ENCODE measurements around the gene COL5A1. TPM values are rescaled to one million over a fixed set of nuclear protein-coding genes. Genes with fewer than 3 reads are reported as not detected.

The COL5A1 gene
- total RNA-seq, 2 experiments from 2014 or later: 0.23 to 0.24 TPM

GRCh38 chr9:134690301-134690751 is 48.7 kb downstream of the COL5A1 start:
- no peaks in the 10 kb centered on the region for H3K9me3 Mint-ChIP-seq
- H3K4me1 Mint-ChIP-seq: peaks cover 3% of the 10 kb centered on the region
- H3K4me3 Mint-ChIP-seq: no peak overlapping the region
- no peaks in the 10 kb centered on the region for H3K36me3 Mint-ChIP-seq
- no peaks in the 10 kb centered on the region for H3K27me3 Mint-ChIP-seq
- DNase-seq: no peak
- no peak overlapping the region for H3K27ac Mint-ChIP-seq

DNA sequence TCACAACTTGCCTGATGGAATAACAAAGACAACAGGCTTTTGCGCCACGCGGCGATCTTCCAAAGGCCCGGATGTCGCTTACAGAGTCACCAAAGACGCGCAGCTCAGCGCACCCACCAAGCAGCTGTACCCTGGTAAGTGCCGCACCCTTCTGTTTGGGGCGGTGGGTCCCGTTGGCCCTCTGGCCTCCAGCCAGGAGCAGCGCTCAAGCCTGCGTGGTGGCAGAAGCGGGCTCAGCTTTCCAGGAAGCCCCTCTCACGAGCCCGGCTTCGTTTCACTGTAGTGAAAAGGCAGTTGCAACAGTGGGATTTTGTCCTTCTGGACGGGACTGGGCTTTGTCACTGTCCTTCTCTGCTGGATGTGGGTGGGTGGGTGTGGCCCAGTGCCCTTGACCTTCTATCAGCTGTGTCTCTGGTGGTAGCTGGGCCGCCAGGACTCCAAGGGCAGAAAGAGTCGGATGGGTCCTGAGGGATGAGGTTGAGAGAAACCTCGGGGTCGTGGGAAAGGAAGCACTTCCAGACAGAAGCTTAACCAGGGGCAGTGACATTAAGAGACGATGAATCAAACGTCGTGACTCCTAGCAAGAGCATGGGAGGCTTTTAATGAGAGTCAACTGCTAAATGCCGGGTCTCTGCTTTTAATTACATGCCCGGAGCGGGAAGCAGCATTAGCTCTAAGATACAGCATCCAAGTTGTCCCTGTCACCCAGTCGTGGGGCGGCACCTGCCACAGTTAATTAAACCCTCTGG is 49.5 kb downstream of the COL5A1 start:
- no peaks in the 10 kb centered on the region for H3K36me3 Mint-ChIP-seq
- H3K27me3 Mint-ChIP-seq: no peaks in the 10 kb centered on the region
- H3K4me1 Mint-ChIP-seq: peaks cover 3% of the 10 kb centered on the region
- H3K27ac Mint-ChIP-seq: no peak overlapping the region
- H3K9me3 Mint-ChIP-seq: no peaks in the 10 kb centered on the region
- DNase-seq: no peak
- no peak overlapping the region for H3K4me3 Mint-ChIP-seq

DNA sequence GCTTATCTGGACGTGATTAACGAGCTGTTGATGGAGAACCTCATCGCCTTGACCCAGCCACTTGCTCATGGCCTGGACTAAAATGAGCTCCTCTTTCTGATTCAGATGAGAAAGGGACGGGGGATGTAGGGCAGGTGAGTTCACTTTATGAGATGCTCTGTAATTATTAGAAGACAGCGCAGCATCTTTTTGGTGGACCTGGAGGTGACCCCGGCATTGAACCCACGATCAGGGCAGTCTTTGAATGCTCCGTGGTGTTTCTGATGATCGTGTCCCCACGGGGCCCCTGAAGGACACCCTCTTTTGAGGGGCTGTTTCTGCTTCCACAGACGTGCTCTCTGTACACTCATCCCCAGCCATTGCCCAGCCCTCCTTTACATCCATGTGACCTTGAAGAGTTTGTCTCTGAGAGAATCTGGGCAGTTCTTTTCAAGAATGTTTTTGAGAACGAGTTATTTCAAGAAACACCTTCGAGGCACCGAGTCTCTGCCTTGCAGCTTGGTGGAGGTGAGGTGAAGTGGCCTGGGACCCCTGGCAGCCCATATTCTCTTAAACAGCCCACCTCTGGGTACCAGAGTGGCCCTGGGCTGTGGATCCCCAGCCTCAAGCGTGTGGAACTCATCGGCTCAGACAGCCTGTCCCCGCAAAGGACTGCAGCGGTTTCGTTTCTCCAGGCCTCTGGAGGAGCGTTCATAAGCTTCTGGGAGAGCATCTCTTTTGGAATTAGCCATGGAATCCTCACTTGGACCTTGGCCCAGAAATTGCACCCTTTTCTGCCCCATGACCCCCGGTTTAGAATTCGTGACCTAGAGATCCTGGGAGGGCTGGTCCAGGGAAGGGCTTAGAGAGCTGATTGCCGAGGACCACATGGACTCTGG is 50.3 kb downstream of the COL5A1 start:
- H3K4me3 Mint-ChIP-seq: no peak overlapping the region
- H3K27me3 Mint-ChIP-seq: no peaks in the 10 kb centered on the region

DNA sequence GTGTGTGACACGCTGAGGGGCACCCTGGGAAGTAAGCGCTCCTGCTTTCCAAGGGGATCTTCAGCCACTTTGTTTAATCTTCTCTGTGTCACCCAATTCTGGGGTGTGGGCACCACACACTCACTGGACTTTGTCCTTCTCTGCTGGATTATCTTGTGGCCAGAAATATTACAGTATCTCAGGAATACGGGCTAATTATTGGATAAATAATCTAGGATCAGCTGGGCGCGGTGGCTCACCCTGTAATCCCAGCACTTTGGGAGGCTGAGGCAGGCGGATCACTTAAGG is 50.9 kb downstream of the COL5A1 start:
- Mint-ChIP-seq H3K27me3 (no peaks in the 10 kb centered on the region), H3K27ac (no peak overlapping the region), H3K9me3 (no peaks in the 10 kb centered on the region), H3K4me1 (peaks cover 3% of the 10 kb centered on the region), H3K4me3 (no peak overlapping the region), H3K36me3 (no peaks in the 10 kb centered on the region)
- no peak for DNase-seq

More for the DNA sequence above, 50.3 kb downstream of the COL5A1 start:
- no peaks in the 10 kb centered on the region for H3K9me3 Mint-ChIP-seq
- no peak overlapping the region for H3K27ac Mint-ChIP-seq
- H3K36me3 Mint-ChIP-seq: no peaks in the 10 kb centered on the region
- peaks cover 3% of the 10 kb centered on the region for H3K4me1 Mint-ChIP-seq
- no peak for DNase-seq

DNA sequence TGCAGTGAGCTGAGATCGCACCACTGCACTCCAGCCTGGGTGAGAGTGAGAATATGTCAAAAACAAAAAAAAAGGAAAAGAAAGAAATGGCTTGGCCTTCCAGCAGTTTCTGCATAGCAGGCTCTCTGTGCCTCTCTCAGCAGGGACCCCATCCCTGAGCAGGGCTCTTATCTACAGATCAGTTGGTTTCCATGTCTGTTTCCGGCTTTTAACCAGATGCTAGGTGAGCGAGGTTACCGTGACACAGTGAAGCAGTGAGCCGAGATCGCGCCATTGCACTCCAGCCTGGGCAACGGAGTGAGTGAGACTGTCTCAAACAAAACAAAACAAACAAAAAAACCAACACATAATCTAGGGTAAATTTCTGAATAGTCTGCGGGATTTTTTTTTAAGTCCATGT is 51.4 kb downstream of the COL5A1 start:
- Mint-ChIP-seq H3K27me3 (no peaks in the 10 kb centered on the region), H3K27ac (no peak overlapping the region), H3K4me1 (peaks cover 3% of the 10 kb centered on the region), H3K9me3 (no peaks in the 10 kb centered on the region), H3K4me3 (no peak overlapping the region), H3K36me3 (no peaks in the 10 kb centered on the region)
- no peak for DNase-seq

DNA sequence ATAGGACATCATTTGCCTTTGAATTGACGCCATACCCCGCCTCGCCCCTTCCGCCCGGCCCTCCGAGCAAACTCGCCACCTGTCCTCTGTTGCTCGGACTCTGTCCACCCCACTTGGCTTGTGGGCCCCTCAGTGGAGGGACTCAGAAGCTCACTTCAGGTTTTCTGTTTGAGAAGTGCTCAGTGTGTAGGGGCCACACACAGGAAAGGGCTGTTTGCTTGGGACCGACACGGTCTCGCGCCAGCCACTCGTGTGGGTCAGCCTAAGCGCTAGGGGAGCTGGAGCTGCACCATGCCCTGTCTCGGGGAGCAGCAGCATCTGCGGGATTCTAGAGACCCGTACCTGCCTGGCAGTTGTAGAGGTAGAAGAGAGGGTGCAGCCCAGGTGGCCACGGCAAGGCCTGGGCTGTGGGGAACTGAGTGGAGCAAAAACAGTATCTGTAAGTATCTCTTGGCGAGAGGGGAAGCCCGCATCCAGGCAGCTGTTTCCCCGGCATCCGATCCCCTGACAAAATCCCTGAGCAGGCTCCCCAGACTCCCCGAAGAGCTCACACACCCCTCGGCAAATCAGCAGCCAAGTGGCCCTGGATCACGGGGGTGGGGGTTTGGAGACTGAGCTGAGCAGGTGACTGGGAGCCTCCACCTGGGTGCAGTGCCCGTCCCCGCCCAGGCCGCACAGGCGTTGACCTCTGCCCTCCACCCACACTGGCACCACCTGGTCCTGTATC is 52.2 kb downstream of the COL5A1 start:
- no peaks in the 10 kb centered on the region for H3K9me3 Mint-ChIP-seq
- no peak overlapping the region for H3K27ac Mint-ChIP-seq
- H3K36me3 Mint-ChIP-seq: no peaks in the 10 kb centered on the region
- no peak for DNase-seq
- peaks cover 3% of the 10 kb centered on the region for H3K4me1 Mint-ChIP-seq
- H3K4me3 Mint-ChIP-seq: no peak overlapping the region
- no peaks in the 10 kb centered on the region for H3K27me3 Mint-ChIP-seq

DNA sequence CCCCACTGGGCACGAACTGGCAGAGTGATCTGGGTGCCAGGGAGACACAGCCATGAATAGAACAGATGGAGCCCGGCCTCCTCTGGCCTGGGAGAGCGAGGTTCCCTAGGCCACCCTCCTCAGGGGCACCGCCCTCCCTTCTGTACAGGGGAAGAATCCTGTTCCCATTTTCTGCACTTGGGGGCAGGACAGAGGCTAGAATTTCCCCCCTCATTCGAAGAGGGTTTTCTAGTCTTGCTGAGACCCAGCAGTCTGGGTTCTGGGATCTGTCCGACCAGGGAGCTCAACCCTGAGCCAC is 52.7 kb downstream of the COL5A1 start:
- no peak for DNase-seq
- H3K4me1 Mint-ChIP-seq: peaks cover 3% of the 10 kb centered on the region
- H3K27ac Mint-ChIP-seq: no peak overlapping the region
- no peaks in the 10 kb centered on the region for H3K9me3 Mint-ChIP-seq
- no peaks in the 10 kb centered on the region for H3K27me3 Mint-ChIP-seq
- H3K4me3 Mint-ChIP-seq: no peak overlapping the region
- no peaks in the 10 kb centered on the region for H3K36me3 Mint-ChIP-seq

DNA sequence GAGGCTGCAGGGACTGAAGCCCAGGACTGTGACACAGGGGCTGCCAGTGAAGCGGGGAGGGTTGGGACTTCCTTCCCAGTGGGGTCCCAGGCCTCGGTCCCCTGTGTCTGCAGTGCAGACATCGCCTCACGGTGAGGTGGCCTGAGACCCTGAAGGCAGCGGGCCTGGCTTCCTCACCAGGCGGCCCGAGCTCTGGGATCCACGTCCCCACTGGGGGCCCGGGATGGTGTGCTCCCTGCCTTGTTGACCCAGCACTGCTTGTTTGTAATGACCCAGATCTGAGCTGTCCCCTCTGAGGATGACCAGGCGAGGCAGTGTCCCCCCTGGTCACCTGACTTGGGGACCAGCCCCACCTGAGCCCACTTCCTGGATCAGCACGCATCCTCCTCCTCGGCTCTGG is 53.1 kb downstream of the COL5A1 start:
- Mint-ChIP-seq H3K9me3 (no peaks in the 10 kb centered on the region), H3K27me3 (no peaks in the 10 kb centered on the region)

GRCh38 chr9:134695144-134695543 is 53.5 kb downstream of the COL5A1 start:
- no peaks in the 10 kb centered on the region for H3K27me3 Mint-ChIP-seq
- H3K27ac Mint-ChIP-seq: no peak overlapping the region
- H3K4me3 Mint-ChIP-seq: no peak overlapping the region
- DNase-seq: no peak
- peaks cover 3% of the 10 kb centered on the region for H3K4me1 Mint-ChIP-seq
- no peaks in the 10 kb centered on the region for H3K36me3 Mint-ChIP-seq
- H3K9me3 Mint-ChIP-seq: no peaks in the 10 kb centered on the region

More for the DNA sequence above, 53.1 kb downstream of the COL5A1 start:
- no peak overlapping the region for H3K27ac Mint-ChIP-seq
- H3K4me3 Mint-ChIP-seq: no peak overlapping the region
- no peak for DNase-seq
- H3K4me1 Mint-ChIP-seq: peaks cover 3% of the 10 kb centered on the region
- no peaks in the 10 kb centered on the region for H3K36me3 Mint-ChIP-seq

DNA sequence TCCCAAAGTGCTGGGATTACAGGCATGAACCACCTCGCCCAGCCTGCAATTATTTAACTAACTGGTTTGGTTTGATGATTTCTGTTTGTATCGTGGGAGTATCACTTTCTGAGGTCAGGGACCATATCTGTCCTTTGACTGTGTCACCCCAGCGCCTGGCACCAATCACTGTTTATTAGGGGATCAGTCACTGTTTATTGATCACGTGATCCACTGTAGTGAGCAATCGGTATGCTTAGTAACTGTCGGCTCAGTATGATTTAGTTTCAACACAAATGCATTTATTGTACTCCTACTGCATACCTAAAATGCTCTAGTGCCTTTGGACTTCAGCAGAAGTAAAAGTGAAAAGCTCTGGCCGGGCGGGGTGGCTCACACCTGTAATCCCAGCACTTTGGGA is 54.8 kb downstream of the COL5A1 start:
- H3K27ac Mint-ChIP-seq: no peak overlapping the region
- peaks cover 3% of the 10 kb centered on the region for H3K4me1 Mint-ChIP-seq
- no peaks in the 10 kb centered on the region for H3K9me3 Mint-ChIP-seq
- no peak for DNase-seq
- H3K4me3 Mint-ChIP-seq: no peak overlapping the region
- no peaks in the 10 kb centered on the region for H3K36me3 Mint-ChIP-seq
- H3K27me3 Mint-ChIP-seq: no peaks in the 10 kb centered on the region

DNA sequence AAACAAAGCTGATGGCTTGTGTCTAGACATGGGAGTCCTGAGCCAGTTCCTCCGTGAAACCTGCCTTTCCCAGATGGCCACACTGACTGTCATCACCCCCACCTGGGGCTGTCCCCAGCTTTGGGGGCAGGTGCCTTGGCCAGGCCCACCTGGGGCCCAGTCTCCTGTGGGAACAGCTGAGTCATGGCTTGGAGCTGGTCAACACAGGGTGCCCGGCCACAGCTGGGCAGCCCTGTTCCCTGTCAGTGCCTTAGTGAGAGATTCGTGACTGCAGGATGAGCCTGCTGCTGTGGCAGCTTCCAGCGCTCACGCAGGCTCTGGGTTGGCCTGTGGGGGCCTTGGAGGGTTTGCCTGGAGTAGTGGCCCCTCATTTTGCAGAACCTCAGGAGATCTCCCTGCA is 56.5 kb downstream of the COL5A1 start:
- no peaks in the 10 kb centered on the region for H3K36me3 Mint-ChIP-seq
- H3K27me3 Mint-ChIP-seq: no peaks in the 10 kb centered on the region
- no peak overlapping the region for H3K4me3 Mint-ChIP-seq
- H3K27ac Mint-ChIP-seq: no peak overlapping the region
- DNase-seq: no peak
- H3K9me3 Mint-ChIP-seq: no peaks in the 10 kb centered on the region
- peaks cover under 1% of the 10 kb centered on the region for H3K4me1 Mint-ChIP-seq

GRCh38 chr9:134698587-134699342 is 57.2 kb downstream of the COL5A1 start:
- peak; percentile 59 for DNase-seq
- H3K4me1 Mint-ChIP-seq: no peaks in the 10 kb centered on the region
- no peak overlapping the region for H3K4me3 Mint-ChIP-seq
- H3K27ac Mint-ChIP-seq: no peak overlapping the region
- no peaks in the 10 kb centered on the region for H3K27me3 Mint-ChIP-seq
- no peaks in the 10 kb centered on the region for H3K9me3 Mint-ChIP-seq
- H3K36me3 Mint-ChIP-seq: no peaks in the 10 kb centered on the region

GRCh38 chr9:134699343-134699740 is 57.7 kb downstream of the COL5A1 start:
- H3K9me3 Mint-ChIP-seq: no peaks in the 10 kb centered on the region

GRCh38 chr9:134700636-134701350 is 59.2 kb downstream of the COL5A1 start:
- H3K9me3 Mint-ChIP-seq: no peaks in the 10 kb centered on the region
- no peaks in the 10 kb centered on the region for H3K27me3 Mint-ChIP-seq
- H3K27ac Mint-ChIP-seq: no peak overlapping the region
- no peak for DNase-seq
- no peaks in the 10 kb centered on the region for H3K4me1 Mint-ChIP-seq
- no peak overlapping the region for H3K4me3 Mint-ChIP-seq
- H3K36me3 Mint-ChIP-seq: no peaks in the 10 kb centered on the region

More at GRCh38 chr9:134699343-134699740, 57.7 kb downstream of the COL5A1 start:
- H3K27me3 Mint-ChIP-seq: no peaks in the 10 kb centered on the region
- H3K4me1 Mint-ChIP-seq: no peaks in the 10 kb centered on the region
- no peak for DNase-seq
- no peak overlapping the region for H3K4me3 Mint-ChIP-seq
- H3K27ac Mint-ChIP-seq: no peak overlapping the region
- H3K36me3 Mint-ChIP-seq: no peaks in the 10 kb centered on the region
